ENCODE data around the gene UXS1.
A peak's percentile ranks its signal among the peaks of the same experiment; 100 is the strongest.

UXS1 gene

DNA sequence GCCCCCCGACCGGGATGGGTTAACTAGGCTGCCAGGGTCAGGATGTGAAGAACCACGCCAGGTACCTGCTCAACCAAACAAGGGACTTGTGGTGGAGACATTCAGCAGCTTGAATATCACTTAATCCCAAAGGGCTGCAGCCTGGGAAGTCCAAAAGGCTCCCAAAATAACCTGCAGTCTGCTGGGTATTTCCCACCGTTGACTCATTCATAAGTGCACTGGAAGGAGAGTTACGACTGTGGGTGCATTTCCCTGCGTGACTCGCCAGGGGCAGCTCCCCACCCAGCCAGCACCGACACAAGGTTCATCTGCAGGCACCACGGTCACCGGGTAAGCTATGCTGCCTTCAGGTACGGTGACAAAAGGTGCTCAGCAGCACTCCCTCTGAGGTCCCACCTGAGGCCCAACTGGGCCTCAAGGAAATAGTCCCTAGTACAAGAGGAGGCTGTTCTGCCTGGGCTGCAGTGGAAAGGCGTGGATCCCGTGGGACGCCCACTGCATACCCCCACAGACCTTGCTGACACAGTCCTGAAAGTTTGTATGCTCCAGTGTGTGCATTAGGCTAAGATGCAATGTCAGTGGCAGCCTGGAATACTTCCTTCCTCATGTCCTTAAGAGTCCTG lies 86.5 kb downstream of the UXS1 start:
- DNase-seq, result no peak

DNA sequence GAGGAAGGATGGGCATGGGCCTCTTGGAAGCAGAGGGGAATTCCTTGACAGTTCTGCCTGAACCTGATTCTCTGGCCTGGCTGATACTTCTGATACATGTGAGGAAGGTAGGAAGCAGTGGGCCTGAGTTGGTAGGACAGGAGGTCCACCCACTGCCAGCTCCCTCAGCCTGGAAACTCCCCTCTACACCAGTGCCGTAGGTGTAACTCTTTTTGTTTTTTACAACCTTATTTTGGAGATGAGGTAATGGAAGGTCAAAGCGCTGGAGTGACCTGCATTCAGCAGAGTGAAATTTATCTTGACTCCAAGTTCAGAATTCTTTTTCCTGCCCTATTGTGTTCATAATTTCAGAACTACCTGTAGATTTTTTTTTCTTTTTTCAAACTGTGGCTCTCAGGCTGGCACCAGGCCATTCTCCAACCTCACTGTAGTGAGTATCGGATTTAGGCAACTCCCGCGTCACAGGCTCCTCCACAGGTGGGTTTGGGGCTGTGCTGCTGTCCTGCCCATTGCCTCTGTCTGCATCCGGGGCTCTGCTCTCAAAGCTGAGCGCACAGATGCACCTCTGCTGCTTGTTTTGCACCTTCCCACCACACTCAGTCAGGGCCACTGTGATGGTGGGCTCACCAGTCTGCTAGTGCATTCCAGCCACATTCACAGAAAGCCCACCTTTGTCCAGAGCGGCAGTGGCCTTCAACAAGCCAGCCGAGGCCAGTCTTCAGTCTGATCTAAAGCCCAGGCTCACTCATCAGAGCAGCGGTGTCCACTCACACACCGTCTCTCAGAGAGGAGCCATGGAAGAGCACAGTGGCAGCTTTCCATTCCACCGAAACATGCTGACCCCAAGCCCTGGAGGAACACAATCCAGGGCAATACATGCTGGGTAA lies 87.2 kb downstream of the UXS1 start:
- DNase-seq, result no peak

DNA sequence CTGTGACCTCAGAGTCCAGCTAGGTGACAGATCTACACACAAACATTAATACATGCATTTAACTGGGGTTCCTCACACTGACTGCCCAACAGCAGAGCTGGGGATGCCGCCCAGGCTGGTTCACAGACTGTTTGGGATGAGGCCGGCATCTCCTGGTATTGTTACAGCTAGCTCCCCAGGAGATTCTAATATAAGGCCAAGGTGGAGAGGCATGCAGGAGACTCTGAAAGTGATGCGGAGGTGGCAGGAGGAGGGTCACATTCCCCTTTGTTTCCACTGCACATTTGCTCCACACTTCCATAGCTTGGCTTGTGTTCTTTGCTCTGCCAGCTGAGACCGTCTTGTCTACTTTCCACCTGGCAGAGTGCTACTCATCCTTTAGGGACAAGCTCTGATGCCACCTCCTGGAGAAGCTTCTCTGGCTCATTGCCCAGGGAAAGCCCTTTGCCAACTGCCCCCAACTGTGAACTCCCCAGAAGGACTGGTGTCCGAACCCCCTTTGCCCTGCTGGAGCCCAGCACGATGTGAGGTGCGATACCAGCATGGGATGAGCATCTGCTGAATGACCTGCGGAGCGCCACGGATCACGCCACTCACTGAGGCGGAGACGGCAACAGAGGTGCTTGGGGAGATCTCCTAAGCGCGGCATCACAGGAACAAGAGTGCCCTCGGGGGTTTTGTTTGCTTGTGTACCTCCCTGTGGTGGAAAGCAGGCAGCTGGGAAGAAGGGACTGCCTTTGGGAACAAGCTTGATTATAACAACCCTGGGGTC lies 88.8 kb downstream of the UXS1 start:
- DNase-seq, result no peak

DNA sequence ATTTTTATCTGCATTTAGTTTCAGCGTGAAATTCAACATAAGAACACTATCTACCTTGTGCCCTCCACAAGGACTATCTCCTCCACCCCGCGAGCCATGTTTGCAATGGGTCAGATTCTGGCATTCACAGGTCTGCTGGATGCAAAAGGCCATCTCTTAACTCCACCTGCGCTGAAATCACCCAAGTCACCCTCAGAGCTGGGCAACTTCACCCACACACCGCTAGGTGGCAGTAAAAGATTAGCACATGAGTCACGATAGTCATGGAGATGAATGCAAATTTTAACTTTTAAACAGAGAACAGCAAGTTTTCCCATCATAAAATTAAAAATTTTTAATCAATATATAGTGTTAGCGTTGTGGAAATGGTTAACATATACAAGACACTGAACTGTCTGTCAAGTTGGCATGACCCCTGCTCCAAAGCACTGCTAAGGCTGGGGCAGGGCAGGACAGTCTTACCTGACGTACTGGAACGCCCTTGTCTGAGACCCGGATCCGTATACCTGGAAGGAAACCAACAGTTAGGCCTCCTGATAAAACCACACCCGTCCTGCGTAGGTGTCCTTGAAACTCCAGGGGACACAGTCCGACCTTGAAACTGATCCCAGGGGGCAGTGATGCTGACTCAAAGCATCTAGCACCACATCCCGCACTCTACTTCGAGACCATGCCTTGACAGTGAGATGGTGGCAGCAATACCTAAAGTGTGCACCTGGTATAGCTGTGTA lies 89.6 kb downstream of the UXS1 start:
- peak; percentile 49 for DNase-seq

DNA sequence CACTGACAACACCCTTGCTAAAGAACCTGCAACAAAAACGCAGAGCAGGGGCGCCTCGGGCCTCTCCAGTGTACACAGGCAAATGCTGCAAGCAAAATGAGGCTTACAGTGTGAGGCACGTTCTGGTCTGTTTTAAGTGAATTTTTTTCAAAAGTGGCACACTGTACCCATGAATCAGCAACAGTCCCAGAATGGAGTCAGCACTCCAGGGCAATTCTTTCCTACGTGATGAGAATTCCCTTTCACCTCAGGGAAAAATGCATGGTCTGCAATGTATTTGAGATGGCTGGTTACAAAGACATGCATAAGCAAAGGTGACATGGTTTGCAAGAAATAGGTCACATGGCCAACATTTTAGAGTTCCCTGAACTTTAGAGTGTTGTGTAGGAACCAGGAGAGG lies 94.4 kb downstream of the UXS1 start:
- no peak for DNase-seq

DNA sequence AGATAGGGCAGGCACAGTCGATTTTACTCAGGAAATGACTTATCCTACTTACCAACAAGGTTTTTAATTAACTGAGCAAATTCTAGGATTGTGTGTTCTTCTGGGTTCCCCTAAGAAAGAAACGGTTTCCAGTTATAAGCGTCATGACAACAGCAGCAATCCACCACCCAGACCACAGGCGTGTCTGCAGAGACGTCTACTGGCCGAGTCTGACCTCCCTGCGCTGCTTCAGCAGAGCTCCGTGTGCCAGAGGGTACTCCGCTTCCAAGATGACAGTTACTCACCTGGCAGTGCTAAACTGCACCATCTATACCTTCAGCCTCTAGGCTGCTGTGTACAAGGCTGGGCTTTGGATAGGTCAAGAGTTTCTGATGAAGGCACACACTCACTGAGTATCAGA lies 95.4 kb downstream of the UXS1 start:
- no peak for DNase-seq

DNA sequence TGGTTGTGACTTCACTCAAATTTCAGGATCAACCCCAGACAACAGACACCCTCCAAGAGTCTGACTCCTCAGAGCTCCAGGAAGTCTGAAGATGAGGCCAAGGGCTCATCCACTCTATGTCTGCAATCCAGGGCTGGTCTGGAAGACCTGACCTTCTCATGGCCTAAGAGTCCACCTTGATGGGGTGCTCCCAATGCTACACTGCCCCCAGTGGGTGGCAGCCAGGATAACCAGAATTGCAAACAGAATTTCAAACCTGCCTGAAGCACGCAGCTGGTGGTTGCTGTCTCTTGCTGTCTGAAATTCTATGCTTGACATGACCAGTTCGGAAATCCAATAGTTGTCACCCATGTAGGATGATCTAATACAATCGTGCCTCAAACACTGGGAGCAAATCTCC lies 96.0 kb downstream of the UXS1 start:
- DNase-seq, result no peak

DNA sequence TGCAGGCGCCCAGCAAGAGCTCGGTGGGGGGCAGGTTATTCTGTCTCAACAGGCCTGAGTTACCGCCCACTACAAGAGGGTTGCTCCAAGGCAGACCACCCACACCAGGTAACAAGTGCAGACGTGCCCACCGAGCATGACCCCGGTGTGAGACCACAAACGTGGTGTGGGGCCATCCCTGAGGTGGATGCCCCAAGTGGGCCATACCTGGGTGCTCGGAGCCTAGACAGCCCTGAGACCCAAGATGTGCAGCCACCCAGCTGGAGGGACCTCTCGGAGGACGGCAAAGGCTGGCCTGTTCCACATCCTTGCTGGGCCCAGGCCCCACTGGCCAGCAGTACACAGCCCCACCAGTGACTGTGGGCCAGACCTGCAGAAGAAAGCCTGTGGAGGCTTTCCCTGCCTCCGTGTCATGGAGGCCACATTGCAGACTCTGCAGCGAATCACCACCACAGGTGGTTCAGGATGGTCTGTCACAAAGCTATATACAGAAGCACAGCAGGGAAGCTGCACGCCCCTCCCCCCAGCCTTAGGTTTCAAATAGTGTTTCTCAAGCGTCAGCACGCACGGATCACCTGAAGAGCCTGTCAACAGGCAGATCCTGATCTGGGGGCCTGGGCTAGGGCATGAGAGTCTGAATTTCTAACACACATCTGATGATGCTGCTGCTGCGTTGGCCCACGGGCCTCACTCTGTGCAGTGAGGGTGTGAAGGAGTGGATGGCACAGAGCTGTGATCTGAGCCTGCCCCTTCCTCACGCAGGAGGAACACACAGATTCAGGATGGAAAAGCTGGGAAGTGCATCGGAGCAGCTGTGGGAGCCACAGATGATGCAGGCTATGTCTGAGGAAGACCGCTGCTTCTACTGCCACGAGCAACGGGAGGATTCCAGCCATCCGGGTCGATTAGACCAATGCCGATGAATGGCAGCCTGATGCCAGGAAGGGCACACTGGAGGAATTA lies 96.8 kb downstream of the UXS1 start:
- no peak for DNase-seq

DNA sequence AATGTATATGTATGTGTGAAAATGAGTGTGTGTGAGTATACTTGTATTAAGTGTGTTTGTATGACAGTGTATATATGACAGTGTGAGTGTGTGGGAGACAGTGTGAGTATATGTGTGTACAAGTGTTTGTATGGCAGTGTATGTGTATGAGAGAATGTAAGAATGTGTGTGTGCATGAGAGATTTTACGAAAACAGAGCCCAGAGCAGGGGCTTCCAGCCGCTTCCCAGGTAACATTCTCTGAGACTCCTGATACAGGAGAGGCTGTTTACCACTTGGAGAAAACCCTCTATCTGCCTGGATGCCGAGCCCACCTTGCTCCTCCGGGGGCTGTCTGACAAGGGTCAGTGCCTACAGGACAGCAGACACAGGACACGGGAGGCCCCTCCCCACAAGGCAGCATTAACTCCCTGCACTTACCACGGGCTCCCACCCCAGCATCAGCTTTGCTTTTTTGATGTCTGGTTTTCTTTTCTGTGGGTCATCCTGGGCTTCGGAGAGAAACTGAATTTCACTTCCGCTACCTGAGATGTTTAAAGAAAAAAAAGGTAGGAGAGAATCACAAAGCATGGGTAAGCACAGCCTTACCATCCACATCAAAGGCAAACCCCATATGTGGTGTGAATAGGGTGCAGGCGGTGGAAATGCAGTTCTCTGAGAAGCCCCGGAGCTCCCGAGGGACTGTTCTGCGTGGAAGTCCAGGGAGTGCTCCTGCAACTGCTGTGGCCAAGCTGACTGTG lies 97.6 kb downstream of the UXS1 start:
- no peak for DNase-seq

DNA sequence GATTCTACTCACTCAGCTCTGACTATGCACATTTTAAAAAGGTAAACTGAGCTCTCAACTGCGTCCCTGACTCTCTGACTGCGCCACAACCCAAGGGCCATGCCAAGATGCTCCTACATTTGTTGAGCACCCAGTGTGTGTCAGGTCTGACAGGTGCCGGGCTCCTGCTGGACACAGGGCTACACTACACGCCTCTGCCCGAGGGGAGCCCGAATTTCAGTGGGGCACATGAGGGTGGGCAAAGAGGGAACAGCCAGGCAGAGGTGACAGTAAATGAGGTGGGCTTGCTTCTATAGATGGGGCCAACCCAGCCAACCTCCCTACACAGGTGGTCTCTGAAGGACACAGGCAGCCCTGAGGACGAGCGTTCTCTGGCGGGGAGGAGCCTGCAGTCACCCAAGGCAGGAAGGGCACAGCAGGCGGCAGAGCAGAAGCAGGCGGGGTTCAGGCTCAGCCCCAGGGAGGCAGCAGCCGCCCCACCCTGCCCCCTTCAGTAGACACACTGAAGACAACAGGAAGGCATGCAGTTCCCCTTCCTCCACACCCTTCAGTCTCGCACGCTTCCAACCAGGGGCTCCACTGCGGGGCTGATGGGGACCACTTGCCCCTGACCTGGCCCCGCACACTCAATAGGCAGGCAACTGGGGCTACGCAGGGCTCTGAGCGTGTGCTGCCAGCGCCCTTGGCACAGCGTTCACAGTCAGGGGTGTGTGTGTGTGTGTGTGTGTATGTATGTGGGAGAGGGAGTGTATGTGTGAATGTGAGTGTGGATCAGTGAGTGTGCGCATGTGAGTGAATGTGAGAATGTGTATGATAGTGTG lies 98.4 kb downstream of the UXS1 start:
- DNase-seq, result no peak

DNA sequence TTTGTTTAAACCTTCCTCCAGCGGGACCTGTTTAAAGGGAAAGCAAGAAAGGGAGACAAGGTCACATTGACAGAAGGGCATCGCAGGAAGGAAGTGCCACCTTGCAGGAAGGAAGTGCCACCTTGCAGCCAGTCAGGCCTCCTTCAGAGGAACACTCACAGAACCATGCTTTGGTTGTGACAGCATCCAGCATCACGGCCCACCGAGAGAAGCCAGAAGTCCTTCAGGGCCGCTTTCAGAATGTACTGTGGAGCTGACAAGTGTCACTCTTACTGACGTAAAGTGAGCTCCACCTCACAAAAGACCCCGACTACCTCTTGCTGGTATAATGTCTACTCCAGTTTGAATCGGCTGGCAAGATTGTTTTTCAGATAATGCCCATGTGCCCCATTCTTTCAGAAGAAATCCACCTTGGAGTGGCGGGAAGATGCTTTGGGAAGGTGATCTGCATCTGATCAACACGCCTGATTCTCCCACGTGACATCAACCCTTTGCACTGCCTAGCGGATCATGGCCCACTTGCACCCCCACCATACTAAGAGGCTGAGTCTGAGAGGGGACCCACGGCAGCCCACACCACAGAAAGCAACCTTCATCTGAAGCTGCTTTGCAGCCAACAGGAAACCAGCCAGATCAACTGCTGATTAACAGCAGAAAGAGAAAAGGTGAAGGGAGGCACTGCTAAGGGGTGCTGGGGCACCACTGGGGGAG lies 99.8 kb downstream of the UXS1 start:
- DNase-seq, result no peak

DNA sequence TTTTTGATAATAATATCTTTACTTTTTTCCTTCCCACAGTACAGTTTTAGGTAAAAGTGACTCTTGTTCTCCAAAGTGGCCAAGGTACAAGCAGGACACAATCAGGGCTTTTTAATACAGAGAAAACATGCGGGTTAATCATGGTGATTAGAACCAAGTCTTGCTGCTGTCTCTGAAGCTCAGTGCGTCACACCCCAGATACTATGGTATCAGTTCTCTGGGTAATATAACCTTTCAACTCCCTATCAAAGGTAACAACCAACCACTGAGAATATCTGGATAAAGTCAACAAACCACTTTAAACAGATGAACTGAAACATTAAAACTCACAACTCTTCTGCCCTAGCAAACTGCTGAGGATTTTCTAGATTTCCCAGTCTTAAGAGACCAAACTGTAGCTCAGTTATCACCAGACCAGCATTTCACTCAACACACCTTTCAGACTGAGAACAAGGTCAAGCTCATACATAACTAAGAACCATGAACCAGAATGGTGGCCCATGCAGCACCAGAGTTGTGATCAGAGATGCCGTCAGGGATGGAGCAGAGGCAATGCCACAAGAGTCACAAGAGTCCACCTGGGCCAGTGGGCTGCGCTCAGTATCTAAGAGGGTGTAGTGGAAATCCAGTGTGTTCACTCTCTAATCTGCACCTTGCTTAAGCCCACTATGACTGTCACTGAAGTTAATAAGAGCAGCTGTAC lies 103.0 kb downstream of the UXS1 start:
- DNase-seq, result no peak

DNA sequence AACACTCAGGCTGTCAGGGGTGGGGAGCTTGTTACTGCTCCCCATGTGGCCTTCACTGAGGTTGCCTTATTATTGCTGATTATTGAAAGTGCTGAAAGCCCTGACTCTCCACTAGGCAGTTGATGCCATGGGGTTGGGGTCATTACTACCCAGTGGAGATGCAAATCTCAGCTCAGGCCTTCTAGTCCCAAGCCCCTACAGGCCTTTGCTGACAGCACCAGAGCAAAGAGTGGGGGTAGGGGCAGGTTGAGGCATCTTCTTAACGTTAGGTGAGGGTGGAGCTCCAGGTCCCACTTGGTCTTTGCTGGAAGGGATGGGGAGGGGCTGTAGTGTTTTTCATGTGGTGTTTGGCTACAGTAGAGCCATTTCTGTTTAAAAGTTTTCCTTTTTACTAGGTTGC lies 104.5 kb downstream of the UXS1 start:
- DNase-seq, result no peak

DNA sequence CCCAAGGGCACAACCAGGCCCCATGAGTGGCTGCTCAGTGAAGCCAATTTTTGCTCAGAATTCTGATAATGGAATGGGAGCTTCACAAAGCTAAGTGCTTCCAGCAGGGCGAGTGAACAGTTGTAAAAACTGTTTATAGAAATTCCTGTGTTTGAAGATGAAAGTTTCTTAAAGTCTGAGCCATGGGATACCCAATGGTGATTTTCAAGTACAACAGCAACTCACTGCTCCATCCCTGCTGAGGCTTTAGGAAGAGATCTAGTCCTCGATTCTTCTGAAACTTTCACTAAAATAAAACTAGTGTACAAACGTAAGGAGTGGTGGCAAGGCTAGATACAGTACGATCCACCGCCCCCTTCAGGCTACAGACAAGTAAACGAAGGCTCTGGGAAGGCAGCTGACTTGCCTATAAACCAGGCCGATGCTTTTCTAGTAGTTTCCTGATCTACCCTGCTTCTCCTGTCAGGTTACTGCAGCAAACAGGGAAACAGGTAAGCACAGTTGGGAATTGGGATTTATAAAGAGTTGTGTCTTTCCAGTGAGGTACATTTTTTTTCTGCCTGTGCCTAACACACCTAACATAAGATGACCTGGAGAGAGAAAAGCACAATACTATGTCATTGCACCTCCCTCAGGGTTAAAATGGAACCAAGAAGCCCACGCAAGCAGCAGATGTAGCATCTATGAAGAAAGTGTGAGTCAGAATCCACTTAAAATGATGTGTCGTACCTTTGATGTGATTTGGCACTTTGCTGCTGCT lies 108.7 kb downstream of the UXS1 start:
- DNase-seq, result no peak

DNA sequence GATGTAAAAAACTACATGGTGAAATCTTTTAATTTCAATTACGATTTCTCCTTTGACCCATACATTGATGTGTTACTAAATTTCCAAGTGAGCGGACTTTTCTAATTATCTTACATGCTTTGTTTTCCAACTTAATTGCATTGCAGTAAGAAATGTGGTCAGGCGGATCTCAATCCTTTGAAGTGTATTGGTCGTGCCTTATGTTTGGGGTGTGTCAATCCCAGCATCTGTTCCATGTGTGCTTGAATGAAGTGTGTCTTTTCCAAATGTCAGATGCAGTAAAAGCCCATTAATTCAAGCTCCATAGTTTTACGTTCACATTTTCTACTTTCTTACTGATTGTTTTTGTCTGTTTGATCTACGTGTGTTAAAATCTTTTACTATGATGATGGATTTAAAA lies 113.1 kb downstream of the UXS1 start:
- no peak for DNase-seq

DNA sequence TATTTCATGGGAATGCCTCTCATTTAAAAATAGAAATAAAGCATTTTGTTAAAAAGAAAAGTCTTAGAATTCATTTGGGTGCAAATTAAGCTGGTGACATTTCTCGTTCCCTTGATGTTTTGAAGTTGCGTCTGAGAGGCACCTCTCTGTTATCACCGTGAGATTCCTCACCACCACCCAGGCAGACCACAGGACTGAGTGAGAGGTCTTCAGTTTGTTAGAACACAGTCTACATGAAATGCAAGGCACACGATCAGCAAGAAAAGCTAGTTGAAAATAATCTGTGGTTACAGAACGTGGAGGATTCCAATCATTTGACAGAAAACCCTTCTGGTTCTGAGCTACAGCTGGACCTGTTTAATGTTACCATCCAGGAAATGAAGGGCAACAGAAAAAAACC lies 116.0 kb downstream of the UXS1 start:
- DNase-seq, result no peak

DNA sequence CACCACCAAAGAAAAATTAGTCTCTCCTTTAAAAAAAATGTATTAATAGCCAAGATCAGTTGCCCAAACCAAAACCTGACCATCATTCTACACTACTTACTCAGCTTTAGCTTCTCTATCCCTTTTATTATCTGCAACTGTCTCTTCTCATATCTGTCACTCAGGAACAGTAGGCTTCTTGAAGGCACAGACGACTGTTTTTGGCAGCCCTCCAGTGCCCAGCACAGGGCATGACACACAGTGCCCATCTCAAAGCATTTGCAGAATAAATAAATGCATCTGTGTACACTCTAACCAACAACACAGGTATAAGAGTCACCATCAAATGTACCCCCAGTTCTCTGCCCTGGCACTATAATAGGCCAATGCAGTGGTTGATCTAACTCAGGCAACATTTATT lies 117.2 kb downstream of the UXS1 start:
- no peak for DNase-seq

DNA sequence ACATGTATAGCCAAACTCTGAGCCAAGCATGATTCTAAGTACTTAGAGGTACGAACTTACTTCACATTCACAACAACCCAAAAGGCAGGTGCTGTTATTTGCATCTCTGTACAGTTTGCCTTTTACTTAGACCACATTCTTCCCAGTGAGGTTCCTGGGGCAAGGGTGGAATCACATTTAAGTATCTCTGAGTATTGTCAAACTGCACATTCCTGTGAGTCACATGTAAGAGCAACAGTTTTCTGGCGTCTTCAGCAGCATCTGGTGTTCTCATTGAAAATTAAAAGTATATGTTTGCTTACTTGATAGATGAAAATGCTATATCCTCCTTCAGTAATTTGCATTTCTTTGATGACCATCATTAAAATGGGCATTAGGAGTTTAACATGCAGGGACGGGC lies 119.1 kb downstream of the UXS1 start:
- DNase-seq, result no peak

Measured in left hindlimb (tissue), 1 donor.